Prostate gland (tissue), 2 donors: Measurements from ENCODE around the gene GCH1.

ENCODE experiments used
- CTCF ChIP-seq, 4 experiments: fragments of 200-600 bp in 2 of 4; fragments of 450-650 bp in 2 of 4; sonication (generic) in 2 of 4; IDR thresholded peaks; 1 replicate in 3 of 4; 2 replicates in 1 of 4; pipeline ENCODE4 v1.5.1; 2016 to 2019; ENCODE audit warnings: antibody characterized with exemption in 4 of 4, mild to moderate bottlenecking in 2 of 4, moderate library complexity in 2 of 4
- POLR2A ChIP-seq: fragments of 450-650 bp; IDR thresholded peaks from one replicate; pipeline ENCODE4 v1.6.1; 2016; ENCODE audit warnings: antibody characterized with exemption, mild to moderate bottlenecking

GRCh38 chr14:54929556-54929955, 26.9 kb upstream of the GCH1 start:
- TF ChIP-seq CTCF (IDR thresholded peaks at IDR 0.05), result no peak
- TF ChIP-seq POLR2A, result no peak
